ENCODE data around the gene SAMM50. TPM values are rescaled to one million over a fixed set of nuclear protein-coding genes. Genes with fewer than 3 reads are reported as not detected.

Gene SAMM50
- total and polyA plus RNA-seq, 7 donors = 59.3 to 105 (median 80.0) TPM

DNA sequence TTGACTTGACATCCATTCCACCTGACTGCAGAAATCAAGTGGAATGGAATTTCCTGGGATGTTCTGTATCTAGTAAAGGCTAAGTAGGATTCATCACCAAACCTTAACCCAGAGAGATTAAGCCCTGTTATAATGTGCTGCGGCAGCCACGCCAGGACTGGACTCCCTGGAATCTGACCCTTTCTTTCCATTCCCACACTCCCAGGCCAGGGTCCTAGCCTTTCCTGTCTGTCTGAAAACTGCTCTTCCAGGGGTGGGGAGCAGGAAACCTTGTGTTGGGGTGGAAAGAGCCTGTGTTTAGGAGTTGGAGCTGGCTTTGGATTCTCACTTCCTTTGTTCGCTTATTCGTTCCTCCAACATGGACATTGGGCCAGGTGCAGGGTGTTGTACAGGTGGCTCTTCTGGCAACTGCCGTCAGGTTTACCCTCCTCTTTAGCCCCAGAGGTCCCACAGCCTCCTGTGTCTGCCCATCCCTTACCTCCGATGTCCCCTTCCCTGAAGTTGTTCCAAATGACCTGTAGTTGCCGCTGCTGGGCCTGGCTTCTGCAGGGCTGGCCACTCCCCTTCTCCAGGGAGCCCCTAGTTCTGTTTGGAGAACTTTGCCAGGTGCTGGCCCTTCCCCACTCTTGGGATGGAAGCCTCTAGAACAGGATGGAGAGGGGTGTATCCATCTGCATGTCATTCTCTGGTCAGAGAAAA, 48.3 kb downstream of the SAMM50 start:
- no peak for TF ChIP-seq CTCF (IDR thresholded peaks at IDR 0.05)
- no peak overlapping the region for H3K27ac ChIP-seq
- intact Hi-C loops (cut with DNase I) = no loop called here
- H3K4me1 ChIP-seq = peaks cover 7% of the 10 kb centered on the region
- H3K27me3 ChIP-seq (ENCODE audit: insufficient read depth in 3 of 3, low read length in 2 of 3) = no peaks in the 10 kb centered on the region
- H3K4me3 ChIP-seq = no peak overlapping the region
- H3K36me3 ChIP-seq (ENCODE audit: insufficient read depth in 1 of 2, low read depth in 1 of 2) = peaks cover 0 to 10% of the 10 kb centered on the region in 2 donors
- no peaks in the 10 kb centered on the region for H3K9me3 ChIP-seq
- no peak for DNase-seq
- 58 to 71% (median 66%) methylated on average over 7 of the region's 7 CpGs for WGBS, 3 donors
- no peak for ATAC-seq

GRCh38 chr22:44004104-44004460, 48.8 kb downstream of the SAMM50 start:
- ATAC-seq = no peak
- H3K27me3 ChIP-seq (ENCODE audit: insufficient read depth in 3 of 3, low read length in 2 of 3) = no peaks in the 10 kb centered on the region
- no peak overlapping the region for H3K27ac ChIP-seq
- WGBS, 3 donors = 89 to 90% (median 89%) methylated on average over 7 of the region's 7 CpGs
- DNase-seq = no peak
- peaks cover 0 to 4% of the 10 kb centered on the region in 2 donors for H3K36me3 ChIP-seq (ENCODE audit: insufficient read depth in 1 of 2, low read depth in 1 of 2)
- no peak for TF ChIP-seq CTCF (IDR thresholded peaks at IDR 0.05)
- peaks cover 2% of the 10 kb centered on the region for H3K4me1 ChIP-seq
- intact Hi-C loops (cut with DNase I) = no loop called here
- H3K4me3 ChIP-seq = no peak overlapping the region
- H3K9me3 ChIP-seq = no peaks in the 10 kb centered on the region

- no peak for TF ChIP-seq CTCF (IDR thresholded peaks at IDR 0.05)
- WGBS, 3 donors = 92 to 98% (median 97%) methylated on average over 4 of the region's 4 CpGs
- H3K36me3 ChIP-seq (ENCODE audit: insufficient read depth in 1 of 2, low read depth in 1 of 2) = peaks cover 0 to 3% of the 10 kb centered on the region in 2 donors
- no peaks in the 10 kb centered on the region for H3K9me3 ChIP-seq
- no peaks in the 10 kb centered on the region for H3K4me1 ChIP-seq
- intact Hi-C loops (cut with DNase I) = no loop called here
- no peaks in the 10 kb centered on the region for H3K27me3 ChIP-seq (ENCODE audit: insufficient read depth in 3 of 3, low read length in 2 of 3)
- no peak for DNase-seq
- no peak overlapping the region for H3K27ac ChIP-seq
- ATAC-seq = no peak
- H3K4me3 ChIP-seq = no peak overlapping the region
Measured at GRCh38 chr22:44005524-44005923, 50.3 kb downstream of the SAMM50 start.

DNA sequence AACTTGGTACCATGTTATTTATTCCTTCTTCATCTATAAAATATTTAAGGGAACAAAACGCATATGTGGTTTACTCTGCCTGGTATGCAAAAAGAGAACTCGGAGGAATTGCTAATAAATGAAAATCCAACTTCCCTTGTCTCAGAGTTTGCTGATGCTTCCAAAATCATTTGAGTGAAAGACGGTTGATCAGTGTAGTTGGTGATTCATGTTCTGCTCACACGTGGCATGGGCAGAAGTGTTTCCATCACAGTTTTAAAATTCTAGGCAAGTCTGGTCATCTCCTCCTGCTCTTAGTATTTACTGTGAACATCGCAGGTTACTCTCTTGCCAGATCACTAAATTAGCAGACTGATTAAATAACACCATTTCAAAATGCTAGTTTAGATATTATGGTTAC, 56.9 kb downstream of the SAMM50 start:
- Histone ChIP-seq H3K27me3 (ENCODE audit: insufficient read depth in 3 of 3, low read length in 2 of 3) (no peaks in the 10 kb centered on the region), H3K27ac (no peak overlapping the region), H3K4me1 (no peaks in the 10 kb centered on the region), H3K9me3 (no peaks in the 10 kb centered on the region), H3K36me3 (ENCODE audit: insufficient read depth in 1 of 2, low read depth in 1 of 2) (peaks cover 0 to 3% of the 10 kb centered on the region in 2 donors), H3K4me3 (no peak overlapping the region)
- ATAC-seq (no peak), DNase-seq (no peak)
- 77 to 83% (median 82%) methylated on average over 5 of the region's 5 CpGs for WGBS, 3 donors
- intact Hi-C loops (cut with DNase I) = no loop called here
- TF ChIP-seq CTCF (IDR thresholded peaks at IDR 0.05) = no peak

GRCh38 chr22:44012591-44012990, 57.3 kb downstream of the SAMM50 start:
- 93 to 96% (median 94%) methylated on average over 7 of the region's 7 CpGs for WGBS, 3 donors
- no peak overlapping the region for H3K27ac ChIP-seq
- H3K9me3 ChIP-seq = no peaks in the 10 kb centered on the region
- no peak for ATAC-seq
- no peak for DNase-seq
- intact Hi-C loops (cut with DNase I) = no loop called here
- H3K36me3 ChIP-seq (ENCODE audit: insufficient read depth in 1 of 2, low read depth in 1 of 2) = peaks cover 0 to 3% of the 10 kb centered on the region in 2 donors
- no peak overlapping the region for H3K4me3 ChIP-seq
- H3K27me3 ChIP-seq (ENCODE audit: insufficient read depth in 3 of 3, low read length in 2 of 3) = no peaks in the 10 kb centered on the region
- H3K4me1 ChIP-seq = no peaks in the 10 kb centered on the region
- no peak for TF ChIP-seq CTCF (IDR thresholded peaks at IDR 0.05)
